Adipose tissue (tissue), 3 donors: ENCODE results near the gene AKT2. TPM values are rescaled to one million over a fixed set of nuclear protein-coding genes. Genes with fewer than 3 reads are reported as not detected.

Source experiments
- H3K27ac ChIP-seq: one replicate; pipeline ENCODE4 v1.5.1; 2013; ENCODE audit warnings: low read depth, low read length
- WGBS, 3 donors: extraction: QIAGEN DNeasy Blood & Tissue Kit; methylation state at CpG; one replicate each; pipeline ENCODE4 v1.1.7; 2013; 5-methylcytosine and 5-hydroxymethylcytosine counted together
- polyA plus RNA-seq, 3 donors: library from polyadenylated mRNA; stranded (reverse); fragments of 200-250 nt; gene quantifications; one replicate each; pipeline ENCODE4 v1.2.3, GENCODE V29; 2013
- donor health status: healthy with polysubstance abuse.
- donor health status: Bipolar disorder and iron deficiency.
- donor health status: healthy.

The AKT2 gene
- polyA plus RNA-seq, 3 donors: 49.0 to 172 (median 64.1) TPM

GRCh38 chr19:40216777-40217026, 68.4 kb downstream of the AKT2 start:
- WGBS, 3 donors: 18 to 35% (median 26%) methylated on average over 9 of the region's 9 CpGs
- no peak overlapping the region for H3K27ac ChIP-seq

GRCh38 chr19:40216013-40216776, 69.0 kb downstream of the AKT2 start:
- no peak overlapping the region for H3K27ac ChIP-seq
- whole genome bisulfite sequencing, 3 donors: 39 to 48% (median 44%) methylated on average over 23 of the region's 23 CpGs

- no peak overlapping the region for H3K27ac ChIP-seq
- 83 to 92% (median 90%) methylated on average over 17 to 22 of the region's 22 CpGs for WGBS, 3 donors
Observed at GRCh38 chr19:40214936-40215335, 70.2 kb downstream of the AKT2 start.

GRCh38 chr19:40213882-40214570, 71.1 kb downstream of the AKT2 start:
- 89 to 95% (median 93%) methylated on average over 46 to 50 of the region's 50 CpGs for WGBS, 3 donors
- no peak overlapping the region for H3K27ac ChIP-seq

GRCh38 chr19:40213251-40213829, 71.8 kb downstream of the AKT2 start:
- H3K27ac ChIP-seq: no peak overlapping the region
- 88 to 92% (median 91%) methylated on average over 36 to 53 of the region's 53 CpGs for WGBS, 3 donors

GRCh38 chr19:40210889-40211288, 74.3 kb downstream of the AKT2 start:
- 91 to 96% (median 93%) methylated on average over 5 of the region's 5 CpGs for WGBS, 3 donors
- no peak overlapping the region for H3K27ac ChIP-seq

- H3K27ac ChIP-seq: no peak overlapping the region
- WGBS, 3 donors: 88 to 99% (median 94%) methylated on average over 5 of the region's 5 CpGs
Observed at GRCh38 chr19:40208602-40209001, 76.5 kb downstream of the AKT2 start.

- no peak overlapping the region for H3K27ac ChIP-seq
- WGBS, 3 donors: 93 to 98% (median 97%) methylated on average over 20 to 21 of the region's 21 CpGs
Observed at GRCh38 chr19:40205760-40206159, 79.4 kb downstream of the AKT2 start.

- WGBS, 3 donors: 97 to 98% (median 98%) methylated on average over 15 to 16 of the region's 16 CpGs
- no peak overlapping the region for H3K27ac ChIP-seq
Observed at GRCh38 chr19:40204381-40204780, 80.8 kb downstream of the AKT2 start.

- no peak overlapping the region for H3K27ac ChIP-seq
- 82 to 87% (median 83%) methylated on average over 9 of the region's 9 CpGs for WGBS, 3 donors
Observed at GRCh38 chr19:40200341-40201099, 84.6 kb downstream of the AKT2 start.

- no peak overlapping the region for H3K27ac ChIP-seq
- WGBS, 3 donors: 96 to 97% (median 96%) methylated on average over 29 of the region's 29 CpGs
Observed at GRCh38 chr19:40198272-40198990, 86.7 kb downstream of the AKT2 start.

- 85 to 92% (median 92%) methylated on average over 3 of the region's 3 CpGs for WGBS, 3 donors
- H3K27ac ChIP-seq: no peak overlapping the region
Observed at GRCh38 chr19:40193587-40193849, 91.6 kb downstream of the AKT2 start.

- no peak overlapping the region for H3K27ac ChIP-seq
- 82 to 88% (median 83%) methylated on average over 5 of the region's 5 CpGs for WGBS, 3 donors
Observed at GRCh38 chr19:40192758-40193586, 92.2 kb downstream of the AKT2 start.

- no peak overlapping the region for H3K27ac ChIP-seq
Observed at GRCh38 chr19:40191836-40192646, 93.1 kb downstream of the AKT2 start.

GRCh38 chr19:40190891-40191835, 94.0 kb downstream of the AKT2 start, which contains the start of gene MAP3K10:
MAP3K10 (plus strand) TSS chr19:40191426; CDS start chr19:40192032, 606 bp downstream.
- WGBS, 3 donors: 0 to 1% (median 0%) methylated on average over 79 to 115 of the region's 116 CpGs
- H3K27ac ChIP-seq: peak within 1 kb of the TSS; percentile 87

More at GRCh38 chr19:40191836-40192646, 93.1 kb downstream of the AKT2 start:
- 16 to 19% (median 17%) methylated on average over 50 to 62 of the region's 62 CpGs for WGBS, 3 donors

- WGBS, 3 donors: 90 to 100% (median 90%) methylated on average over 1 of the region's 1 CpG
- no peak overlapping the region for H3K27ac ChIP-seq
Observed at GRCh38 chr19:40184273-40184672, 100.9 kb downstream of the AKT2 start.
